Stimulated activated CD8-positive, alpha-beta memory T cell treated with anti-CD3 and anti-CD28 coated beads, Interleukin-12 subunit alpha, Interleukin-12 subunit beta, amount 100 ng/mL, for 1 hour (primary cell): ENCODE results near the gene CEL.

Experiments
- DNase-seq: peaks from one replicate; pipeline ENCODE4 v3.0.0-alpha.2; 2020; ENCODE audit warnings: low read depth

Gene CEL

DNA sequence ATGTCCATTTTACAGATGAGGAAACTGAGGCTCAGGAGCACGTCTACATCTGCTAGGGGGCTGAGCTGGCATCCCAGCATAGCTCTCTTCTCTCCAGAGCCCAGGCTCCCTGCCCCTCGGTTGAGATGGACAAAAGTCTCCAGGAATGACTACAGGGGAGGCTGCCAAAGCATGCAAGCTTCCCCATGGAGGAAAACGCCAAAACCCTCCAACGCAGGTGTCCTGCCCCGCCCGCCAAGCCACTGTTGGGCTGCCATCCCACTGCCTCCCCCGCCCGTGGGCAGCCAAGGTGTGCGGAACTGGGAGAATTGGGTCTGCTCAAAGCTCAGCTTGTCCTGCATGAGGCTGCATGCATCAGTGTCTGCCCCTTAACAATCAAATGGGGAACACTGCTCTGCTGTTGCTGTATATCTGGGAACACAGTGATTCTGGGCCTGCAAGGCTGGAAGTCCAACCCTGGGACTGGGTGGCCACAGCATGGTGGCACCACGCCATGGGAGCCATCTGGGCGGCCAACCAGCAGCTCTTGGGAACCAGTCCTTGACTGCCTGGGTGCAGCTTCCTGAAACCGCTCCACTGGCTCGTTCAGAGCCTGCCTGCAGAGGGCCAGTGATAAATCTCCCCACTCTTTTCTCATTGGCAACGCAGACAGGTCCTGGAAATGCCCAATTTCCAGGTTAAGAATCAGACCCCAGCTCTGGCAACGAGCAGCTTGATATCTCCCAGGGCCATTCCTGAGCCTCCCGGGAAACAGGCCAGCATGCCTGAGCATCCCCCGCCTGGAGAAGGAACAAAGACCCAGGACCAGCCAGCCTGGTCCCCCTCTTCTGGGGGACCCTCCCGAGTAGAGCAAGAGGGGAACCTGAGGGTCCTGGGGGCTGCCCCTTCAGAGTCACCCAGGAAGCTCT is 55.7 kb downstream of the CEL start:
- no peak for DNase-seq

DNA sequence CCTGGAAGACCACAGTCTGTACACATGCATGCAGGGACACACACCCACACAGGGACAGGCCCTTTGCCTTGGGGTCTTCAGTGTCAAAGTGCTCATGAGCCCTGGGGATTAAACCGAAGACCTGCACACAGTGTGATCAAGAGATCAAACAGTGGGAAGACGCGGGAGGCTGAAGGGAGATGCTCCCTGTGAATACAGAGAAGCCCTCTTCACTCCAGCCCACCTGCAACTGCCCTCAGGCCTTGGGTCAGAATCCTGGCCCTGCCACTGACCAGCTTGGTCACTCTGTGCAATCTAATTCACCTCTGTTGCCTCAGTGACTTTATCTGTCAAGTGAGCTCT is 56.4 kb downstream of the CEL start:
- DNase-seq: no peak

DNA sequence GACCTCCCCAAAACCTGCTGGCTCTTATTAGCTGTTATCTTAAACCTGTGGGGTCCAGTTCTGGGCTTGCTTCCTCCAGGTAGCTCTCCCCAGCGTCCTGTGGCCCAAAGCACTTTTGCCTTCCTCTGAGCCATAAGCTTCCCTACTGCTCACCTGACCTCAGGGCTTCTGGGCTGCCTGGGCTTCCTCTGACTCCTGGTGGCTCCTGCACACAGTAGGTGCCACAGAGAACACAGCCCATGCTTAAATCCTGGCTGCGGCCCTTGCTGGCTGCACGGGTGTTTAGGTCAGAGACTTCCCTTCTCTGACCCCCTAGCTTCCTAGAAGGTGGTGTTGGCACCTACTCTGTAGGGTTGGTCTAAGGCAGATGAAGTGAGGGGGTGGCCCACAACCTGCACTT is 56.8 kb downstream of the CEL start:
- DNase-seq: no peak

DNA sequence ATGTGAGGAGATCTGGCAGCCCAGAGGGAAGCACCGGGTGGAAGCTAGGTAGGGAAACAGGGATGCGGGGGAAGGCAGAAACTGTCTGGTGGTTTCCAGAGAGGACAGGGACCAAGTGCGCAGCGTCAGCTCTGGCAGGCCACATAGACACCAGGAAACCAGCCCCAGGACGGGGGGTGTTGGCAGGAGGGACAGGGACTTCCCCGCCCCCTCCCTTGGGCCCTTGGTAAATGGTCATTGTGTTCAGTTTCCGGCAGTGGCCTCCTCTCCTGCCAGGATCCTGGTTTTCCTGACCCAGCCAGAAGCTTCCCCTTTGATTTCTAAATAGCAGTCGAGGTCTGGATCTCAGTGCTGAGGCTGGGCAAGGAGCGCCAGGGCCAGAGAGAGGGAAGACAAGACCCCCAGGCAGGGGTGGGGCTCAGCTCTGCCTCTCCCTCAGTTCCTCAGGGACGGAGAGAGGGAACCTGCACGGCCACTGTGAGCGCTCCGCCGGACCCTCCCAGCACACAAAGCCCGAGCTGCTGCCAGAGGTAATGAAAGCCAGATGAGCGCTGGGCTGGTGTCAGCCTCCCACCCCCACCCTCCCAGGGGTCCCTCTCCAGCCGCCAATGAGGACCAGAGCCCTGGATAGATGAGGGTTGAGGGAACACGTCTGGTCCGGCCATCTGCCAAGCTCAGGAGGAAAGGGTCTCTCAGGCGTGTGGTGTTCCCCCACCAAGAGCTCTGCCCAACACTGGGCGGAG is 57.5 kb downstream of the CEL start:
- DNase-seq: no peak

DNA sequence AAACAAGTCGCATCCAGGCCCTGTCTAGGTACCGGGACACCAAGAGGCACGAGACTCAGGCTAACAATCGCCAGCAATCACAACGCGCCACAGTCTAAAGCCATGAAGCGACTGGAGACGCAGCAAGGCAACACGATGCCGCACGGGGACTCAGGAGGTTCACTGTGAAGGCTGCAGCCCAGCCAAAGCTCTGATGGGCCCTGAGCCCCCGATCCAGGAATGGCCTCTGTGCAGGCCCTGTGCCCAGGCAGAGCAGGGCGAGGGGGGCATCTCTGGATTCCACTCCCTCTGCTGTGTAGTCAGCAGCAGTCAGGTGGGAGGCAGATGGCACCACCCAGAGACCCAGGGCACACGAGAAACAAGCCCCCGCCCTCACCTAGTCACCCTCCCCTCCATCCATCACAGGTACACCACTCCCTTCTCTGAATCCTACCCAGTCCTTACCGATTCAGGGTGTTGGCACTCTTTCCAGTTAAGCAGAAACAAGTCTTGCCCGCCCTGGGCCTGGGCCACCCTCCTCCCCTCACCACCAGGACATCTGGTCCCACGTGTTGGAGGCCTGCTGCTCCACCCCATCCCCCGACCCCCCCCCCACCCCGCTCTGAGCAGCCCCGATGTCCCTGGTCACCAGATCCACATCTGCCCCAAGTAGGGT is 58.2 kb downstream of the CEL start:
- DNase-seq: no peak

DNA sequence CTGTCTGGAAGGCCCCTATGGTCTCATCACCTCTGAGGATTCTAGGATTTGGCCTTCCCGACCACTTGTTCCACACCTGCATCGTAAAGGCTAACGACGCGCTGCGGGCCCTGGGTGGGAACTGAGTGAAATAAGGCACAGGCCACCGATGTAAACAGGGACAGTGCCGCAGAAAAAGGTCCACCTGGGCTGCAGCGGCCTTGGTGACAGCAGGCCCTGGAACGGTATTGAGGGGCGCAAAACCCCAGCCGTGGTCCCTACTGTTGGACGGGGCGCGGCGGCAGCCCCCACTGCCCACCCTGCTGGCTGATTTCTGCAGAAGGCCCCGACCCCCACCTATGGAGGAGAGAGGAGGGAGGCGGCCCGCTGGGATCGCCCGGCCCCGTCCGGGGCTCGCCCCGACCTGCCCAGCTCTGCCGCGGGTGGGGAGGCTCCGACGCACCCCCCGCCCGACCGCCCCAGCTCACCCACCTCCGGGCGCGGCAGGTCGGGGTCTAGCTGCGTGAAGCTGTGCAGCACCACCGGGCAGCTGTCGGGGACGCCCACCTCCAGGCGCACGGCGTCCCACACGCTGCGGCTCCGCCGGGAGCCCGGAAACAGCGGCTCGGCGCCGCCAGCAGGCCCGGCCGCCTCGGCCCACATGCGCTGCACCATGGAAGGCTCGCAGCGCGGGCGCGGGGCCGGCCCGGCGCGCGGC is 58.9 kb downstream of the CEL start:
- DNase-seq: no peak
